ENCODE results near the gene SAC3D1.

The SAC3D1 gene

GRCh38 chr11:65059523-65059922 lies 18.5 kb downstream of the SAC3D1 start:
- in situ Hi-C loops (cut with HindIII; ENCODE audit: low sequenced_read_pairs): no loop called here

- in situ Hi-C loops (cut with HindIII; ENCODE audit: low sequenced_read_pairs): no loop called here
Observed at GRCh38 chr11:65059959-65060824, 19.2 kb downstream of the SAC3D1 start.

- in situ Hi-C loops (cut with HindIII; ENCODE audit: low sequenced_read_pairs): no loop called here
Observed at GRCh38 chr11:65060913-65061408, 20.0 kb downstream of the SAC3D1 start.

- in situ Hi-C loops (cut with HindIII; ENCODE audit: low sequenced_read_pairs): no loop called here
Observed at GRCh38 chr11:65063532-65063931, 22.5 kb downstream of the SAC3D1 start.

- in situ Hi-C loops (cut with HindIII; ENCODE audit: low sequenced_read_pairs): no loop called here
Observed at GRCh38 chr11:65064847-65065240, 23.8 kb downstream of the SAC3D1 start.

- in situ Hi-C loops (cut with HindIII; ENCODE audit: low sequenced_read_pairs): no loop called here
Observed at GRCh38 chr11:65065851-65066250, 24.8 kb downstream of the SAC3D1 start.

- in situ Hi-C loops (cut with HindIII; ENCODE audit: low sequenced_read_pairs): no loop called here
Observed at GRCh38 chr11:65066315-65066714, 25.3 kb downstream of the SAC3D1 start.

GRCh38 chr11:65066805-65067291 lies 25.8 kb downstream of the SAC3D1 start:
- in situ Hi-C loops (cut with HindIII; ENCODE audit: low sequenced_read_pairs): no loop called here

- in situ Hi-C loops (cut with HindIII; ENCODE audit: low sequenced_read_pairs): no loop called here
Observed at GRCh38 chr11:65067446-65067845, 26.4 kb downstream of the SAC3D1 start.

GRCh38 chr11:65069217-65069616 lies 28.2 kb downstream of the SAC3D1 start:
- in situ Hi-C loops (cut with HindIII; ENCODE audit: low sequenced_read_pairs): no loop called here

GRCh38 chr11:65071907-65072630 lies 31.1 kb downstream of the SAC3D1 start:
- in situ Hi-C loops (cut with HindIII; ENCODE audit: low sequenced_read_pairs): no loop called here

- in situ Hi-C loops (cut with HindIII; ENCODE audit: low sequenced_read_pairs): no loop called here
Observed at GRCh38 chr11:65072631-65072966, 31.6 kb downstream of the SAC3D1 start.

- in situ Hi-C loops (cut with HindIII; ENCODE audit: low sequenced_read_pairs): no loop called here
Observed at GRCh38 chr11:65077451-65077850, 36.4 kb downstream of the SAC3D1 start.

- in situ Hi-C loops (cut with HindIII; ENCODE audit: low sequenced_read_pairs): no loop called here
Observed at GRCh38 chr11:65078151-65078550, 37.1 kb downstream of the SAC3D1 start.

GRCh38 chr11:65078786-65079342 lies 37.9 kb downstream of the SAC3D1 start:
- in situ Hi-C loops (cut with HindIII; ENCODE audit: low sequenced_read_pairs): no loop called here

GRCh38 chr11:65083134-65083833 lies 42.3 kb downstream of the SAC3D1 start:
- in situ Hi-C loops (cut with HindIII; ENCODE audit: low sequenced_read_pairs): no loop called here

GRCh38 chr11:65083834-65084597 lies 43.0 kb downstream of the SAC3D1 start, which contains the start of the genes CDCA5 and ZFPL1:
Gene CDCA5 (minus strand): TSS chr11:65084040. CDS start chr11:65083978, 62 bp downstream.
Gene ZFPL1 (plus strand): TSS chr11:65084222. CDS start chr11:65084699, 477 bp downstream.
- in situ Hi-C loops (cut with HindIII; ENCODE audit: low sequenced_read_pairs): no loop called here

- in situ Hi-C loops (cut with HindIII; ENCODE audit: low sequenced_read_pairs): no loop called here
Observed at GRCh38 chr11:65084598-65085375, 43.8 kb downstream of the SAC3D1 start.

- in situ Hi-C loops (cut with HindIII; ENCODE audit: low sequenced_read_pairs): no loop called here
Observed at GRCh38 chr11:65085446-65085845, 44.4 kb downstream of the SAC3D1 start.
